Osteoblast (primary cell): ENCODE data around the gene KCTD5. TPM values are rescaled to one million over a fixed set of nuclear protein-coding genes. Genes with fewer than 3 reads are reported as not detected.

Experiments used
- DNase-seq: peaks from one replicate; pipeline ENCODE4 v3.0.0; 2011; ENCODE audit warnings: low spot score, mixed read lengths; ENCODE audit not compliant: insufficient read length; ENCODE audit errors: missing footprints
- H2AFZ ChIP-seq: 2 replicates; pipeline ENCODE4 v1.6.0; 2011; ENCODE audit warnings: mild to moderate bottlenecking, low read length
- H3K27ac ChIP-seq: 2 replicates; pipeline ENCODE4 v1.5.1; 2011; ENCODE audit warnings: mild to moderate bottlenecking, low read depth, low read length, moderate library complexity
- H3K27me3 ChIP-seq: 2 replicates; pipeline ENCODE4 v1.6.0; 2012; ENCODE audit warnings: mild to moderate bottlenecking, control low read depth, inconsistent platforms, low read length, moderate library complexity; ENCODE audit not compliant: insufficient read depth
- H3K36me3 ChIP-seq: 2 replicates; pipeline ENCODE4 v1.5.1; 2011; ENCODE audit warnings: mild to moderate bottlenecking, low read length, control low read depth, moderate library complexity; ENCODE audit not compliant: insufficient read depth
- H3K4me1 ChIP-seq: 2 replicates; pipeline ENCODE4 v1.5.1; 2011; ENCODE audit warnings: mild to moderate bottlenecking, low read length, control low read depth, moderate library complexity; ENCODE audit not compliant: insufficient read depth
- H3K4me2 ChIP-seq: 2 replicates; pipeline ENCODE4 v1.6.0; 2011; ENCODE audit warnings: mild to moderate bottlenecking, low read length; ENCODE audit not compliant: insufficient read depth
- H3K4me3 ChIP-seq: fragments of 200-600 bp; sonication (generic); 3 replicates; pipeline ENCODE4 v1.5.1; 2012; ENCODE audit warnings: mild to moderate bottlenecking, low read length, inconsistent platforms; ENCODE audit not compliant: insufficient read depth
- H3K79me2 ChIP-seq: 2 replicates; pipeline ENCODE4 v1.6.0; 2012; ENCODE audit warnings: mild to moderate bottlenecking, low read length, control low read depth, inconsistent platforms; ENCODE audit not compliant: insufficient read depth
- H3K9me3 ChIP-seq: 2 replicates; pipeline ENCODE4 v1.5.1; 2011; ENCODE audit warnings: low read depth, low read length, control low read depth
- H4K20me1 ChIP-seq: 2 replicates; pipeline ENCODE4 v1.6.0; 2012; ENCODE audit warnings: mild to moderate bottlenecking, low read length, control low read depth; ENCODE audit not compliant: insufficient read depth
- CTCF ChIP-seq: IDR thresholded peaks from 2 replicates; pipeline ENCODE4 v1.5.1; 2011; ENCODE audit warnings: mild to moderate bottlenecking, low read depth, low read length, moderate library complexity; ENCODE audit errors: extremely low read depth
- total RNA-seq: library from RNA; depleted of rRNA; stranded (reverse); fragments of >200 nt; gene quantifications from 2 replicates; pipeline ENCODE4 v1.2.3, GENCODE V29; 2012

Gene KCTD5
- total RNA-seq, 1 donor: 21.7 TPM

- no peaks in the 10 kb centered on the region for H4K20me1 ChIP-seq
Measured at GRCh38 chr16:2724088-2724676, 41.9 kb downstream of the KCTD5 start.

GRCh38 chr16:2724816-2725348 lies 42.6 kb downstream of the KCTD5 start:
- Histone ChIP-seq H3K36me3 (no peaks in the 10 kb centered on the region), H2AFZ (no peak overlapping the region), H3K27me3 (peaks cover 6% of the 10 kb centered on the region), H3K4me3 (no peak overlapping the region), H3K27ac (no peak overlapping the region), H3K4me1 (no peaks in the 10 kb centered on the region), H3K4me2 (no peak overlapping the region), H3K79me2 (no peaks in the 10 kb centered on the region), H4K20me1 (no peaks in the 10 kb centered on the region), H3K9me3 (no peaks in the 10 kb centered on the region)
- DNase-seq: peak; percentile 54
- TF ChIP-seq CTCF: no peak

More at GRCh38 chr16:2724088-2724676, 41.9 kb downstream of the KCTD5 start:
- Histone ChIP-seq H3K36me3 (no peaks in the 10 kb centered on the region), H3K4me3 (no peak overlapping the region), H2AFZ (no peak overlapping the region), H3K27ac (no peak overlapping the region), H3K9me3 (no peaks in the 10 kb centered on the region), H3K79me2 (no peaks in the 10 kb centered on the region), H3K4me2 (no peak overlapping the region), H3K27me3 (peaks cover 6% of the 10 kb centered on the region), H3K4me1 (no peaks in the 10 kb centered on the region)
- TF ChIP-seq CTCF: no peak
- DNase-seq: no peak

GRCh38 chr16:2726923-2727322 lies 44.6 kb downstream of the KCTD5 start:
- no peaks in the 10 kb centered on the region for H3K36me3 ChIP-seq
- H4K20me1 ChIP-seq: no peaks in the 10 kb centered on the region
- no peak for TF ChIP-seq CTCF
- H3K9me3 ChIP-seq: no peaks in the 10 kb centered on the region
- H3K79me2 ChIP-seq: no peaks in the 10 kb centered on the region
- H3K27ac ChIP-seq: no peak overlapping the region
- no peak overlapping the region for H3K4me2 ChIP-seq
- no peak for DNase-seq
- no peak overlapping the region for H3K4me3 ChIP-seq
- H3K4me1 ChIP-seq: no peaks in the 10 kb centered on the region
- H2AFZ ChIP-seq: no peak overlapping the region
- peaks cover 16% of the 10 kb centered on the region for H3K27me3 ChIP-seq

- no peak for TF ChIP-seq CTCF
- Histone ChIP-seq H3K27ac (no peak overlapping the region), H3K4me1 (no peaks in the 10 kb centered on the region), H3K4me2 (no peak overlapping the region), H2AFZ (no peak overlapping the region), H3K36me3 (no peaks in the 10 kb centered on the region), H4K20me1 (no peaks in the 10 kb centered on the region), H3K79me2 (no peaks in the 10 kb centered on the region), H3K4me3 (no peak overlapping the region), H3K27me3 (peaks cover 16% of the 10 kb centered on the region), H3K9me3 (no peaks in the 10 kb centered on the region)
- no peak for DNase-seq
Measured at GRCh38 chr16:2728034-2728433, 45.7 kb downstream of the KCTD5 start.
